Measurements from ENCODE around the gene PCDHB11. TPM values are rescaled to one million over a fixed set of nuclear protein-coding genes. Genes with fewer than 3 reads are reported as not detected.
"Not testable (repeated sequence)": the region's sequence is repeated elsewhere in the genome, so short reads cannot be mapped to it uniquely, and the experiment has no call there.

The PCDHB11 gene
- total and polyA plus RNA-seq, 2 donors (not counting 1 experiment from before 2014, with no cell fraction given), result not detected

DNA sequence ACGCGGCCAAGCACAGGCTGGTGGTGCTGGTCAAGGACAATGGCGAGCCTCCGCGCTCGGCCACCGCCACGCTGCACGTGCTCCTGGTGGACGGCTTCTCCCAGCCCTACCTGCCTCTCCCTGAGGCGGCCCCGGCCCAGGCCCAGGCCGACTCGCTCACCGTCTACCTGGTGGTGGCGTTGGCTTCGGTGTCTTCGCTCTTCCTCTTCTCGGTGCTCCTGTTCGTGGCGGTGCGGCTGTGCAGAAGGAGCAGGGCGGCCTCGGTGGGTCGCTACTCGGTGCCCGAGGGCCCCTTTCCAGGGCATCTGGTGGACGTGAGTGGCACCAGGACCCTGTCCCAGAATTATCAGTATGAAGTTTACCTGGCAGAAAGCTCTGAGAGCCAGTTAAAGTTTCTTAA is 41.5 kb upstream of the PCDHB11 start:
- H3K27ac Mint-ChIP-seq; CTCF ChIA-PET; H3K4me2 ChIP-seq (replicated peaks; ENCODE audit: low read depth, low read length, poor library complexity, severe bottlenecking); H3K4me1 Mint-ChIP-seq; H3K4me1 ChIP-seq (ENCODE audit: control insufficient read depth in 2 of 2, insufficient read depth in 2 of 2, low read length in 2 of 2); H3K9ac ChIP-seq (ENCODE audit: low read length); H2AFZ ChIP-seq (ENCODE audit: insufficient read depth, low read depth, low read length, poor library complexity, severe bottlenecking); intact Hi-C loops (cut with micrococcal nuclease); H3K27me3 ChIP-seq (replicated peaks in 1 of 4; ENCODE audit: control extremely low read depth in 1 of 4, control insufficient read depth in 3 of 4, insufficient read depth in 4 of 4, low read length in 3 of 4); H4K20me1 ChIP-seq (ENCODE audit: control insufficient read depth, insufficient read depth, low read length, poor library complexity, severe bottlenecking); DNase-seq; H3K4me3 Mint-ChIP-seq; ATAC-seq (ENCODE audit: low read depth); H3K4me3 ChIP-seq (ENCODE audit: control extremely low read depth in 1 of 5, extremely low read depth in 1 of 5, insufficient read depth in 1 of 5, low read depth in 2 of 5, low read length in 4 of 5); H3K9me3 Mint-ChIP-seq (ENCODE audit: insufficient read depth); H3K27ac ChIP-seq (ENCODE audit: low read length in 2 of 2); H3K36me3 ChIP-seq (replicated peaks in 1 of 2; ENCODE audit: control extremely low read depth in 1 of 2, control insufficient read depth in 1 of 2, extremely low read depth in 1 of 2, insufficient read depth in 2 of 2, low read length in 1 of 2); H3K79me2 ChIP-seq (ENCODE audit: control insufficient read depth, insufficient read depth, low read length); POLR2A ChIA-PET: not testable (repeated sequence)
- WGBS (ENCODE audit: insufficient coverage), result 61% methylated on average over 25 of the region's 28 CpGs
- H3K27me3 Mint-ChIP-seq, result peaks cover 14% of the 10 kb centered on the region
- peaks cover 2 to 25% (median 4%) of the 10 kb centered on the region in 3 donors for H3K9me3 ChIP-seq (ENCODE audit: control extremely low read depth in 1 of 3, control insufficient read depth in 2 of 3, insufficient read depth in 1 of 3, low read length in 2 of 3)

DNA sequence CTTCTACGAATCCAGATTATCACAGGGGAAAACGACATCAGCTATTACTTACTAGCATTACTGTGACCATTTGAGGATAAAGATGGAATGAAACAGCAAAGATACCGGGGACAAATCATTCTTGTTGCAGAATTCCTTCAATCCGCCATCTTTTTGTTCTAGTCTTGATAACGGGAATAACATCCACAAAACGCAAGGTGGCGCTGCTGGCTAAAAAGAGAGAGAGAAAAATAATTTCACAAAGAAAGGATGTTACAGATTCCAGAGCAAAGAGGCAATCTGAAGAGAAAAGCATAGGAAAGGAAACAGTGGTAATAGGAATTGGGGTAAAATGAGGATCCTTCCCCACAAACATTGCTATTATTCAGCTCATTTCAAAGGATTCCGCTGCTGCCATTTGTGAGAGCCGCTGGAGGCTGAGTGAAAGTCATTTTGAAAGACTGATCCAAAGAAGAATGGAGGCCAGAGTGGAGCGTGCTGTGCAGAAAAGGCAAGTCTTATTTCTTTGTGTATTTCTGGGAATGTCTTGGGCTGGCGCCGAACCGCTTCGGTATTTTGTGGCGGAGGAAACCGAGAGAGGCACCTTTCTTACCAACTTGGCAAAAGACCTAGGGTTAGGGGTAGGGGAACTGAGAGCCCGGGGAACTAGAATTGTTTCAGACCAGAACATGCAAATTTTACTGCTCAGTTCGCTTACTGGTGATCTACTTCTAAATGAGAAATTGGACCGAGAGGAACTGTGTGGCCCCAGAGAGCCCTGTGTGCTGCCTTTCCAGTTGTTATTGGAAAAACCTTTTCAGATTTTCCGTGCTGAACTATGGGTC is 26.8 kb upstream of the PCDHB11 start, which contains the start of gene PCDHB7:
PCDHB7 (plus strand) TSS at position 264 of the 824 bp plus-strand sequence; CDS start at position 456, 192 bp downstream.
- no peak for ATAC-seq (ENCODE audit: low read depth)
- Histone ChIP-seq H3K27ac (ENCODE audit: low read length in 2 of 2) (no peak within 1 kb of the TSS), H3K9me3 (ENCODE audit: control extremely low read depth in 1 of 3, control insufficient read depth in 2 of 3, insufficient read depth in 1 of 3, low read length in 2 of 3) (peaks cover 2 to 20% (median 3%) of the 10 kb centered on the region in 3 donors), H3K4me1 (ENCODE audit: control insufficient read depth in 2 of 2, insufficient read depth in 2 of 2, low read length in 2 of 2) (peaks cover 0 to 4% of the 10 kb centered on the region in 2 donors), H4K20me1 (ENCODE audit: control insufficient read depth, insufficient read depth, low read length, poor library complexity, severe bottlenecking) (no peaks in the 10 kb centered on the region), H2AFZ (ENCODE audit: insufficient read depth, low read depth, low read length, poor library complexity, severe bottlenecking) (peak within 1 kb of the TSS; percentile 51), H3K27me3 (replicated peaks in 1 of 4; ENCODE audit: control extremely low read depth in 1 of 4, control insufficient read depth in 3 of 4, insufficient read depth in 4 of 4, low read length in 3 of 4) (peaks cover 0 to 3% (median 1%) of the 10 kb centered on the region in 4 experiments), H3K4me2 (replicated peaks; ENCODE audit: low read depth, low read length, poor library complexity, severe bottlenecking) (peak within 1 kb of the TSS; percentile 15), H3K9ac (ENCODE audit: low read length) (no peak within 1 kb of the TSS), H3K4me3 (ENCODE audit: control extremely low read depth in 1 of 5, extremely low read depth in 1 of 5, insufficient read depth in 1 of 5, low read depth in 2 of 5, low read length in 4 of 5) (no peak within 1 kb of the TSS), H3K79me2 (ENCODE audit: control insufficient read depth, insufficient read depth, low read length) (no peaks in the 10 kb centered on the region), H3K36me3 (replicated peaks in 1 of 2; ENCODE audit: control extremely low read depth in 1 of 2, control insufficient read depth in 1 of 2, extremely low read depth in 1 of 2, insufficient read depth in 2 of 2, low read length in 1 of 2) (no peaks in the 10 kb centered on the region)
- POLR2A ChIA-PET, result no interaction called here
- CTCF ChIA-PET, result no interaction called here
- peaks cover 2% of the 10 kb centered on the region for H3K4me1 Mint-ChIP-seq
- DNase-seq, result peak; percentile 18
- intact Hi-C loops (cut with micrococcal nuclease), result no loop called here
- H3K9me3 Mint-ChIP-seq (ENCODE audit: insufficient read depth), result no peaks in the 10 kb centered on the region
- peaks cover 14% of the 10 kb centered on the region for H3K27me3 Mint-ChIP-seq
- H3K27ac Mint-ChIP-seq, result no peak within 1 kb of the TSS
- 57% methylated on average over 11 of the region's 20 CpGs for WGBS (ENCODE audit: insufficient coverage)
- no peak within 1 kb of the TSS for H3K4me3 Mint-ChIP-seq
- TF ChIP-seq EZH2 (IDR thresholded peaks at IDR 0.05; ENCODE audit: borderline replicate concordance, insufficient read depth, low read depth, low read length, poor library complexity, severe bottlenecking), result no peak
- TF ChIP-seq CTCF (IDR thresholded peaks at IDR 0.05), result peak; percentile 44

DNA sequence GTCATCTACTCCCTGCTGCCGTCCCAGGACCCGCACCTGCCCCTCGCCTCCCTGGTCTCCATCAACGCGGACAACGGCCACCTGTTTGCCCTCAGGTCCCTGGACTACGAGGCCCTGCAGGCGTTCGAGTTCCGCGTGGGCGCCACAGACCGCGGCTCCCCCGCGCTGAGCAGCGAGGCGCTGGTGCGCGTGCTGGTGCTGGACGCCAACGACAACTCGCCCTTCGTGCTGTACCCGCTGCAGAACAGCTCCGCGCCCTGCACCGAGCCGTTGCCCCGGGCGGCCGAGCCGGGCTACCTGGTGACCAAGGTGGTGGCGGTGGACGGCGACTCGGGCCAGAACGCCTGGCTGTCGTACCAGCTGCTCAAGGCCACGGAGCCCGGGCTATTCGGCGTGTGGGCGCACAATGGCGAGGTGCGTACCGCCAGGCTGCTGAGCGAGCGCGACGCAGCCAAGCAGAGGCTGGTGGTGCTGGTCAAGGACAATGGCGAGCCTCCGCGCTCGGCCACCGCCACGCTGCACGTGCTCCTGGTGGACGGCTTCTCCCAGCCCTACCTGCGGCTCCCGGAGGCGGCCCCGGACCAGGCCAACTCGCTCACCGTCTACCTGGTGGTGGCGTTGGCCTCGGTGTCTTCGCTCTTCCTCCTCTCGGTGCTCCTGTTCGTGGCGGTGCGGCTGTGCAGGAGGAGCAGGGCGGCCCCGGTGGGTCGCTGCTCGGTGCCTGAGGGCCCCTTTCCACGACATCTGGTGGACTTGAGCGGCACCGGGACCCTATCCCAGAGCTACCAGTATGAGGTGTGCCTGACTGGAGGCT is 24.9 kb upstream of the PCDHB11 start:
- H3K27me3 Mint-ChIP-seq; DNase-seq; H3K27ac ChIP-seq (ENCODE audit: low read length in 2 of 2); H3K79me2 ChIP-seq (ENCODE audit: control insufficient read depth, insufficient read depth, low read length); intact Hi-C loops (cut with micrococcal nuclease); H3K4me1 Mint-ChIP-seq; H2AFZ ChIP-seq (ENCODE audit: insufficient read depth, low read depth, low read length, poor library complexity, severe bottlenecking); ATAC-seq (ENCODE audit: low read depth); H3K9me3 Mint-ChIP-seq (ENCODE audit: insufficient read depth); H3K9ac ChIP-seq (ENCODE audit: low read length); H4K20me1 ChIP-seq (ENCODE audit: control insufficient read depth, insufficient read depth, low read length, poor library complexity, severe bottlenecking); H3K4me2 ChIP-seq (replicated peaks; ENCODE audit: low read depth, low read length, poor library complexity, severe bottlenecking); H3K36me3 ChIP-seq (replicated peaks in 1 of 2; ENCODE audit: control extremely low read depth in 1 of 2, control insufficient read depth in 1 of 2, extremely low read depth in 1 of 2, insufficient read depth in 2 of 2, low read length in 1 of 2); H3K4me3 Mint-ChIP-seq; H3K4me3 ChIP-seq (ENCODE audit: control extremely low read depth in 1 of 5, extremely low read depth in 1 of 5, insufficient read depth in 1 of 5, low read depth in 2 of 5, low read length in 4 of 5); H3K27me3 ChIP-seq (replicated peaks in 1 of 4; ENCODE audit: control extremely low read depth in 1 of 4, control insufficient read depth in 3 of 4, insufficient read depth in 4 of 4, low read length in 3 of 4); H3K27ac Mint-ChIP-seq; POLR2A ChIA-PET; H3K4me1 ChIP-seq (ENCODE audit: control insufficient read depth in 2 of 2, insufficient read depth in 2 of 2, low read length in 2 of 2); CTCF ChIA-PET: not testable (repeated sequence)
- H3K9me3 ChIP-seq (ENCODE audit: control extremely low read depth in 1 of 3, control insufficient read depth in 2 of 3, insufficient read depth in 1 of 3, low read length in 2 of 3), result peaks cover 2 to 26% (median 3%) of the 10 kb centered on the region in 3 donors
- 57% methylated on average over 63 of the region's 79 CpGs for WGBS (ENCODE audit: insufficient coverage)

All from B cell (primary cell).